Activated T-cell treated with anti-CD3 and anti-CD28 coated beads, Interleukin-2, amount 50 U/mL, for 48 hours (primary cell): ENCODE measurements around the gene RELL1.

Experiments used
- DNase-seq, 2 experiments: peaks; one replicate each; pipeline ENCODE4 v3.0.0-alpha.2; 2020

The RELL1 gene

GRCh38 chr4:37594099-37594498, 92.1 kb downstream of the RELL1 start:
- DNase-seq = no peak

DNA sequence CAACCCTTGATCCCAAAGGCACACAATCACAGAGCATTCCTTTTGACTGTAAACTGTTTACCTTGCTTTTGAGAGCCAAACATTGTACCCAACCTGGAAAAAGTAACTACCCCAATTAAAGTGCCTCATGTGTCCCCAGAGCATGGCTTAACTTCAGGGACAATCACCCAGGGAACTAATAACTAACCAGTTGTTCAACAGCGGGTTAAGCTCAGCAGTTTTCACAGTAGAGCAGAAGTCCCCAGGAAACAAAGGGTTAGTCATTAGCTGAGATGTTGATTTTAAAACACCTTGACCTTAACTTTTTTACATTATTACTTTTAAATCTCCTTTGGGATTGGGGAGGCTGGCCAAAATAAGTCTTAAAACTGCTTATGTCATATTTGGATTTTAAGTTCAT, 94.8 kb downstream of the RELL1 start:
- DNase-seq = no peak

DNA sequence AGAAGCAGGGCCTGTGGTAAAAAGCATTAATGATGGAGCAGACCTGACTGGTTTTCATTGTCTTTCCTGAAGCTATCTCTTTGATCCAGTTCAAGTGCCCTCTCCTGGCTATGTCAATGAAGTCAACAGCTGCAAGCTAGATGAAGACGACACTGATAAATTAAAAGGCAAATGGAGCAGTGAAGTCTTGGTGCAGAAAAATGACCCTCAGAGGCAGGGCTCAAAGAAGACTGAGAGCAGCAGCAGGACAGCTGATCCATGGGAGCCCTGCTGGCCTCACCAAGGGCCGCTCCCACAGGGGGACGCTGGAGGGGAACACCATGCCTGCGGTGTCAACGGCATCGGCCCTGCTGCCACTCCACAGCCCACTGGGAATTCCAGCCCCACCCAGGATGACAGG, 96.2 kb downstream of the RELL1 start:
- DNase-seq = no peak

- DNase-seq = no peak
Observed at GRCh38 chr4:37588150-37588549, 98.0 kb downstream of the RELL1 start.

- DNase-seq = no peak
Observed at GRCh38 chr4:37586194-37586593, 100.0 kb downstream of the RELL1 start.

GRCh38 chr4:37584493-37585060, 101.6 kb downstream of the RELL1 start:
- DNase-seq = no peak

- no peak for DNase-seq
Observed at GRCh38 chr4:37584071-37584470, 102.1 kb downstream of the RELL1 start.

- DNase-seq = no peak
Observed at GRCh38 chr4:37573566-37573965, 112.6 kb downstream of the RELL1 start.

- DNase-seq = no peak
Observed at GRCh38 chr4:37568489-37568888, 117.7 kb downstream of the RELL1 start.

- DNase-seq = no peak
Observed at GRCh38 chr4:37567836-37568235, 118.3 kb downstream of the RELL1 start.

- DNase-seq = no peak
Observed at GRCh38 chr4:37562592-37562991, 123.6 kb downstream of the RELL1 start.

DNA sequence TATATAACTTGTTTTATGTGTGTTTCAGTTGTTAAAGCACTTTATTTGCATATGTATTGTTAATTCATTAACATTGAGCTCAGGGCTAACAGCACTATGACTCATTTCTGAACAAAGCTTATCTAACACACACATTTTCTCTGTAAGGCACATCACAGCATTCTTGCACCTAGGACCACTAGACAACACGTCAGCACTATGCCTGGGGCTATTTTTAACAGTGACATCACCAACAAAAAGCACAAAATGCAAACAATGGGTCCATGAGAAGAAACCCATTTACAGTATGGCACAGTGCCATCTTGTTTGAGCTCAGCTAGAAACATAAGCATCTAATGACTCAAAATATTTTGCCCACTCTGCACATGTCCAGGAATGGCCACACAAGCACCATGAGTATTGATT, 124.4 kb downstream of the RELL1 start:
- no peak for DNase-seq

DNA sequence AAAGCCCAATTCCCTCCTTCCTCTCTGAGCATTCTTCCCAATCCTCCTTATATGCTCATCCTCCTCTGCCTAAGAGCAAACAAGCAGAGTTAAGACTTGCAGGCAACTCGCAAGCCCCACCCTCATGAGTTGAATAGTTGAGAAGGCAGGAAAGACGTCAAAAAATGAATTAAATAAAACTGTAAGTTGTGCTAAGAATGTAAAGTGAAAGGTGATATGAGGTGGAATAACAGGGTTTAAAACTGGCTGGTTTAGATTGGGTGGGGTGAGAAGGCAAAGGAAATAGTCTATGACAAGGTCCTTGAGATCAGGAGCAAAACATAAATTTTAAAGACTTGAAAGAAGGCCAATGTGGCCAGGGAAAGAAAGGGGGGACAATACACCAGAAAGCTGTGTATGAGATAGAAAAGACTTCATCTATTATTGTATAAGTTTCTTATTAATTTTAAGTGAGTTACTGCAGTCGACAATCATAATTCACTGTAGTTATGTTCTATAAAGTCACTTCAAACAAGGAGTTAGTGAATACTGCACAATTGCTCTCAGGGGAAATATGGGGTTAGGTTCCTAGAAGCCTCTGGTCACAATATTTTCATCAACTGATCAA, 124.9 kb downstream of the RELL1 start:
- no peak for DNase-seq
